Measurements from ENCODE around the gene STPG4. TPM values are rescaled to one million over a fixed set of nuclear protein-coding genes. Genes with fewer than 3 reads are reported as not detected.

STPG4 gene
- total RNA-seq, 4 donors from 2014 or later: 0.64 to 1.2 (median 0.82) TPM; not detected in 1

GRCh38 chr2:47080888-47081301 is 74.2 kb downstream of the STPG4 start:
- Histone ChIP-seq H3K36me3 (no peaks in the 10 kb centered on the region), H3K4me3 (no peak overlapping the region), H3K9me3 (no peaks in the 10 kb centered on the region), H3K4me1 (peaks cover 21 to 56% (median 41%) of the 10 kb centered on the region in 4 donors), H3K27ac (peak overlapping the region in 2 of 4 donors; percentile 66 to 92), H3K27me3 (no peaks in the 10 kb centered on the region)
- WGBS, 2 donors (ENCODE audit: low coverage in 1 of 2): 93% methylated on average over 7 of the region's 7 CpGs; no CpG with 5 or more reads in 1 of the 2 donors
- TF ChIP-seq POLR2AphosphoS5 (IDR thresholded peaks at IDR 0.05) (no peak), EP300 (IDR thresholded peaks at IDR 0.05; ENCODE audit: low read depth) (no peak), POLR2A (IDR thresholded peaks at IDR 0.05) (no peak)
- TF ChIP-seq, protein P1, sequence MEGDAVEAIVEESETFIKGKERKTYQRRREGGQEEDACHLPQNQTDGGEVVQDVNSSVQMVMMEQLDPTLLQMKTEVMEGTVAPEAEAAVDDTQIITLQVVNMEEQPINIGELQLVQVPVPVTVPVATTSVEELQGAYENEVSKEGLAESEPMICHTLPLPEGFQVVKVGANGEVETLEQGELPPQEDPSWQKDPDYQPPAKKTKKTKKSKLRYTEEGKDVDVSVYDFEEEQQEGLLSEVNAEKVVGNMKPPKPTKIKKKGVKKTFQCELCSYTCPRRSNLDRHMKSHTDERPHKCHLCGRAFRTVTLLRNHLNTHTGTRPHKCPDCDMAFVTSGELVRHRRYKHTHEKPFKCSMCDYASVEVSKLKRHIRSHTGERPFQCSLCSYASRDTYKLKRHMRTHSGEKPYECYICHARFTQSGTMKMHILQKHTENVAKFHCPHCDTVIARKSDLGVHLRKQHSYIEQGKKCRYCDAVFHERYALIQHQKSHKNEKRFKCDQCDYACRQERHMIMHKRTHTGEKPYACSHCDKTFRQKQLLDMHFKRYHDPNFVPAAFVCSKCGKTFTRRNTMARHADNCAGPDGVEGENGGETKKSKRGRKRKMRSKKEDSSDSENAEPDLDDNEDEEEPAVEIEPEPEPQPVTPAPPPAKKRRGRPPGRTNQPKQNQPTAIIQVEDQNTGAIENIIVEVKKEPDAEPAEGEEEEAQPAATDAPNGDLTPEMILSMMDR (IDR thresholded peaks at IDR 0.05): no peak
- in situ Hi-C loops (cut with MboI; ENCODE audit: low pct_ligation_motif_present in 1 of 4, low pct_unique_long_range_greater_than_20kb in 1 of 4, low sequenced_read_pairs in 3 of 4) (no loop called here), intact Hi-C loops (cut with DNase I; ENCODE audit: low total_unique reads) (no loop called here)
- no peak for DNase-seq

DNA sequence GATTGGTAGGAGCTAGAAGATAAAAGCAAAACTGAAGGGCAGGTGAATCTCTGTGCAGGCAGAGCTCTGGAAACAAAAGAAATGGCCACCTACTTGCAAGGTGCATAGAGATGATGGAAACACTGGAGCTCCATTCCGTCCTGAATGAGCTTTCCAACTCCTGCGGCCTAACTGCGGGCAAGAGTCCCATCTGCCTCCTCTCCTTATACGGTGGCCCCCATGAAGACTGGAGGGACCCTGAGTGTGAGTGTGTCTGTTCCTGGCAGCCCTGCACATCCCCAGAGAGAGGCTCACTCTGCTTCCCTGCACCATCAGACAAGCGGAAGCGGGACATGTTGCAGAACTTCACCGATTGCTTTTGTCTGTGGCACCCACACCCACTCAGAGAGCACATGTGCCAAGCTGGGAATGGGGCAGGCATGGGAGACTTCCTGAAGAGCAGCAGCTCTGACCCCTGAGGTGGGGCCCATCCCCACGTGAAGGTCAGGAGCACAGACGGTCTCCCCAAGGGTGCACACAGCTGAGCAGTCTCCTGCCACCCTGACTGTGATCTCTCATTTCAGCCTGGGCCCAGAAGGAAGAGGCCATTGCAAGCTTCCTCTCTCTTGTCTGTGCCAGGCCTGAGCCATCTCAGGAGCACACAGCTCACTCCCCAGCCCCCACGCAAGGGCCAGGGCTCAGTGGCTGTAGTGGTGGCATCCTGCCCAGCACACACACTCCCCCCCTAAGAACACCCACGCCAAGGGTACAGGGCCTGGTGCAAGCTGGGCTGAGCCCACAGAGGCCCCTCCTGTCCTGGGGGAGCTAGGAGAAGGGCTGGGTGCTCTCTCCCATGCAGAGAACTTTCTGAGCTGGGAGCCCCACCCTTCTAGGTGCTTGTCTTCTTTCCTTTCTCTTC is 75.3 kb downstream of the STPG4 start:
- in situ Hi-C loops (cut with MboI; ENCODE audit: low pct_ligation_motif_present in 1 of 4, low pct_unique_long_range_greater_than_20kb in 1 of 4, low sequenced_read_pairs in 3 of 4) (no loop called here), intact Hi-C loops (cut with DNase I; ENCODE audit: low total_unique reads) (no loop called here)
- WGBS, 2 donors (ENCODE audit: low coverage in 1 of 2): 47% methylated on average over 11 of the region's 11 CpGs; no CpG with 5 or more reads in 1 of the 2 donors
- Histone ChIP-seq H3K27ac (peak overlapping the region; percentile 66 to 92 (median 77)), H3K27me3 (no peaks in the 10 kb centered on the region), H3K36me3 (no peaks in the 10 kb centered on the region), H3K4me1 (peaks cover 22 to 50% (median 40%) of the 10 kb centered on the region in 4 donors), H3K9me3 (no peaks in the 10 kb centered on the region), H3K4me3 (no peak overlapping the region)
- TF ChIP-seq EP300 (IDR thresholded peaks at IDR 0.05; ENCODE audit: low read depth): no peak
- no peak for TF ChIP-seq POLR2A (IDR thresholded peaks at IDR 0.05)
- TF ChIP-seq, protein P1 (IDR thresholded peaks at IDR 0.05): no peak
- no peak for TF ChIP-seq POLR2AphosphoS5 (IDR thresholded peaks at IDR 0.05)
- DNase-seq: peak; percentile 44

- no peaks in the 10 kb centered on the region for H3K27me3 ChIP-seq
- H3K4me1 ChIP-seq: peaks cover 24 to 50% (median 43%) of the 10 kb centered on the region in 4 donors
- no peak for DNase-seq
- H3K4me3 ChIP-seq: no peak overlapping the region
- peak overlapping the region; percentile 66 to 92 (median 77) for H3K27ac ChIP-seq
- H3K36me3 ChIP-seq: no peaks in the 10 kb centered on the region
- TF ChIP-seq POLR2AphosphoS5 (IDR thresholded peaks at IDR 0.05): peak in 2 of 3 donors; percentile 34 to 50
- no peak for TF ChIP-seq POLR2A (IDR thresholded peaks at IDR 0.05)
- in situ Hi-C loops (cut with MboI; ENCODE audit: low pct_ligation_motif_present in 1 of 4, low pct_unique_long_range_greater_than_20kb in 1 of 4, low sequenced_read_pairs in 3 of 4): no loop called here
- WGBS, 2 donors (ENCODE audit: low coverage in 1 of 2): 30 to 68% methylated on average over 2 to 11 of the region's 17 CpGs
- intact Hi-C loops (cut with DNase I; ENCODE audit: low total_unique reads): no loop called here
- no peaks in the 10 kb centered on the region for H3K9me3 ChIP-seq
Observed at GRCh38 chr2:47078541-47079482, 76.3 kb downstream of the STPG4 start.

DNA sequence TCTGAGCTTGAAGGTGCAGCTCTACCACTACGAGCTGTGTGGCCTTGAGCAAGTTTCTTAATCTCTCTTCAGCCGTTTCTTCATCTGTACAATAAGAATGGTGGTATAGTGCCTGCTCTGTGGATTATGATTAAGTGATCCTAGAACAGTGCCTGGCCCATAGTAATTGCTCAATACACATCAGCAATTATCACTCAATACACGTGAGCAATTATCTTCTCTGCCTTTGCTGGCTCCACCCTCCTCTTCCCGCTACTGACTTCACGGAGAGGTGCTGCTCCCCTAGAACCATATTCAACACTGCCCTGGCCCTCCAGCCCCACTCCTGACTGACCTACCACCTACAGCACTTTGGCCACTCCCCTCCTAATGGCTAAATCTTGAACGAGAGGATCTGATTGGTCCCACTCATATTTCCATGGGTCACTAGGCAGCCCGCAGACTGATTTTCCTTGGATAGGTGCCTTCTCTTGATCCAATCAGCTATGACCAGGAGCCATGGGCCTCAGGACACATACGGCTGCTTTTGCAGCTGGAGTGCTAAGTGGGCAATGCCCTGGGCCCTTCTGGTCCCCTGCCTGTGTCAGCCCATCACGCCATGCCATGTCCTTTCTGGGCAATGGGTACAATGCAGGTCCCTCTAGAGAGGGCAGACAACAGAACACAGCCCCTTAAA is 77.5 kb downstream of the STPG4 start:
- H3K9me3 ChIP-seq: no peaks in the 10 kb centered on the region
- H3K4me1 ChIP-seq: peaks cover 30 to 59% (median 51%) of the 10 kb centered on the region in 4 donors
- no peak overlapping the region for H3K4me3 ChIP-seq
- H3K27me3 ChIP-seq: no peaks in the 10 kb centered on the region
- peak overlapping the region; percentile 43 to 92 (median 90) for H3K27ac ChIP-seq
- no peak for TF ChIP-seq EP300 (IDR thresholded peaks at IDR 0.05; ENCODE audit: low read depth)
- no peak for TF ChIP-seq POLR2AphosphoS5 (IDR thresholded peaks at IDR 0.05)
- no peak for TF ChIP-seq POLR2A (IDR thresholded peaks at IDR 0.05)
- TF ChIP-seq, protein P1 (IDR thresholded peaks at IDR 0.05): no peak
- DNase-seq: no peak
- intact Hi-C loops (cut with DNase I; ENCODE audit: low total_unique reads): no loop called here
- H3K36me3 ChIP-seq: no peaks in the 10 kb centered on the region
- in situ Hi-C loops (cut with MboI; ENCODE audit: low pct_ligation_motif_present in 1 of 4, low pct_unique_long_range_greater_than_20kb in 1 of 4, low sequenced_read_pairs in 3 of 4): no loop called here
- WGBS, 2 donors (ENCODE audit: low coverage in 1 of 2): 82 to 100% methylated on average over 1 to 9 of the region's 9 CpGs

Data from transverse colon (tissue), 4 donors.